ENCODE results near the gene SIRPA. TPM values are rescaled to one million over a fixed set of nuclear protein-coding genes. Genes with fewer than 3 reads are reported as not detected.
"Not testable (repeated sequence)": the region's sequence is repeated elsewhere in the genome, so short reads cannot be mapped to it uniquely, and the experiment has no call there.

SIRPA gene
- total and polyA plus RNA-seq, 11 donors = 8.6 to 73.5 (median 28.5) TPM

- H3K4me3 ChIP-seq = no peak overlapping the region
- H3K4me1 ChIP-seq = peaks cover 0 to 27% (median 9%) of the 10 kb centered on the region in 12 donors
- DNase-seq (no peak), ATAC-seq (peak in 2 of 4 donors; percentile 10 to 19)
- peaks cover 0 to 57% (median 14%) of the 10 kb centered on the region in 9 donors for H3K36me3 ChIP-seq
- intact Hi-C loops (cut with DNase I) = no loop called here
- no peak for TF ChIP-seq POLR2A (IDR thresholded peaks at IDR 0.05)
- TF ChIP-seq CTCF (IDR thresholded peaks at IDR 0.05) = no peak
- whole genome bisulfite sequencing, 4 donors = 62 to 83% (median 72%) methylated on average over 8 of the region's 8 CpGs
- H3K27ac ChIP-seq = peak overlapping the region in 7 of 12 donors; percentile 13 to 72 (median 64)
- H3K9me3 ChIP-seq = no peaks in the 10 kb centered on the region
- H3K27me3 ChIP-seq = no peaks in the 10 kb centered on the region
Observed at GRCh38 chr20:1912646-1913045, 17.4 kb downstream of the SIRPA start.

DNA sequence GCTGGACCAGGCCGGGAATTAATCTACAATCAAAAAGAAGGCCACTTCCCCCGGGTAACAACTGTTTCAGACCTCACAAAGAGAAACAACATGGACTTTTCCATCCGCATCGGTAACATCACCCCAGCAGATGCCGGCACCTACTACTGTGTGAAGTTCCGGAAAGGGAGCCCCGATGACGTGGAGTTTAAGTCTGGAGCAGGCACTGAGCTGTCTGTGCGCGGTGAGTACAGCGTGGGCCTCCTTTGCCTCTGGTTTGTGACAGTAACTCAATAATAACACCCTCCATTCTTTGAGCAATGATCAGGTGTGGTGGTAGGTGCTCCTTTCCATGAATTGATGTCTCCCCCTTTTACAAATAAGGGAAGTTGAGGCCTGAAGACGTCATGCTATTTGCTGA is 20.0 kb downstream of the SIRPA start:
- ATAC-seq; H3K27me3 ChIP-seq; DNase-seq; intact Hi-C loops (cut with DNase I); H3K9me3 ChIP-seq; H3K4me3 ChIP-seq; H3K27ac ChIP-seq: not testable (repeated sequence)
- H3K36me3 ChIP-seq = peaks cover 0 to 79% (median 15%) of the 10 kb centered on the region in 9 donors
- WGBS, 4 donors = 63 to 91% (median 85%) methylated on average over 8 to 12 of the region's 12 CpGs
- H3K4me1 ChIP-seq = peaks cover 0 to 19% (median 7%) of the 10 kb centered on the region in 12 donors

DNA sequence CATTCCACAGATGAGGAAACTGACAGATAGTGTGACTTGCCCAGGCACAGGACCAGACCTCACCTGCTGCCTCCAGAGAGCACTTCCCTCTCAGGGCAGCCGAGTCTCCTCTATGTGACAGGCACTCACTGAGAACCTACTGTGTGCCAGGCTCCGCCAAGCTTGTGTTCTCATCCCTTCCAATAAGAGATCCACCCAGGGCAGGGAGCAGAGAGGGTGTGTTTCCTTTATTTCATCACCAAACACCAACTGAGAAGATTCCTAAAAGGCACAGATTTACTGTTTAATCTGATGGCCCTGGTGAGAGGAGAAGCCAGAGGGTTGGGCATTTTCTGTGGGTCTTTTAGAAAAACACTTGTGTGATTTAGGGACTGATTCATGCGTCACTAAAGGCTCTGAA is 20.5 kb downstream of the SIRPA start:
- Histone ChIP-seq H3K27me3 (no peaks in the 10 kb centered on the region), H3K36me3 (peaks cover 0 to 79% (median 15%) of the 10 kb centered on the region in 9 donors), H3K4me3 (no peak overlapping the region), H3K9me3 (no peaks in the 10 kb centered on the region), H3K4me1 (peaks cover 0 to 19% (median 7%) of the 10 kb centered on the region in 12 donors), H3K27ac (no peak overlapping the region)
- 89 to 100% (median 95%) methylated on average over 3 of the region's 3 CpGs for WGBS, 4 donors
- DNase-seq (no peak), ATAC-seq (no peak)
- intact Hi-C loops (cut with DNase I) = no loop called here
- TF ChIP-seq CTCF (IDR thresholded peaks at IDR 0.05) = no peak

DNA sequence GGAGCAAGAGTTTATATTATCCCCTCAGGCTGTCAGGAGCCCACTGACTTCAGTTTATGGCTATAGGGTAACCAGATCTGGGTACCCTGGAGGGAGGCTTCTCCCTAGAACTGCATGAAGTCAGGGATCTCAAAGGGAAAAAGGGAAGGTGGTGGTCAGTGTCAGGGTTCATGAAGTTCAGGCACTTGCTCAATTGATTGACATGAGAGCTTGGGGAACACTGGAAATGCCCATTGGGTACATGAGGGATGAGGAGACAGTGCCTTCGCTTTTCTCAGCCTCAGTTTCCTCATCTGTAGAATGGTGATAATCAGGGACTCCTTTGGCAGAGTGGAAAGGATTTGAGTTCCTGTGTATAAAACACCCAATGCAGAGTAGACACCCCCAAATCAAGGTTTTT is 22.6 kb downstream of the SIRPA start:
- Histone ChIP-seq H3K4me1 (peaks cover 0 to 5% (median 1%) of the 10 kb centered on the region in 12 donors), H3K9me3 (no peaks in the 10 kb centered on the region), H3K27ac (no peak overlapping the region), H3K36me3 (peaks cover 0 to 74% (median 18%) of the 10 kb centered on the region in 9 donors), H3K4me3 (no peak overlapping the region), H3K27me3 (no peaks in the 10 kb centered on the region)
- ATAC-seq (no peak), DNase-seq (no peak)
- intact Hi-C loops (cut with DNase I) = no loop called here
- no peak for TF ChIP-seq CTCF (IDR thresholded peaks at IDR 0.05)
- no peak for TF ChIP-seq POLR2A (IDR thresholded peaks at IDR 0.05)
- 87 to 100% (median 93%) methylated on average over 1 of the region's 1 CpG for WGBS, 4 donors
